Measurements from ENCODE around the gene PANX2.

Gene PANX2

DNA sequence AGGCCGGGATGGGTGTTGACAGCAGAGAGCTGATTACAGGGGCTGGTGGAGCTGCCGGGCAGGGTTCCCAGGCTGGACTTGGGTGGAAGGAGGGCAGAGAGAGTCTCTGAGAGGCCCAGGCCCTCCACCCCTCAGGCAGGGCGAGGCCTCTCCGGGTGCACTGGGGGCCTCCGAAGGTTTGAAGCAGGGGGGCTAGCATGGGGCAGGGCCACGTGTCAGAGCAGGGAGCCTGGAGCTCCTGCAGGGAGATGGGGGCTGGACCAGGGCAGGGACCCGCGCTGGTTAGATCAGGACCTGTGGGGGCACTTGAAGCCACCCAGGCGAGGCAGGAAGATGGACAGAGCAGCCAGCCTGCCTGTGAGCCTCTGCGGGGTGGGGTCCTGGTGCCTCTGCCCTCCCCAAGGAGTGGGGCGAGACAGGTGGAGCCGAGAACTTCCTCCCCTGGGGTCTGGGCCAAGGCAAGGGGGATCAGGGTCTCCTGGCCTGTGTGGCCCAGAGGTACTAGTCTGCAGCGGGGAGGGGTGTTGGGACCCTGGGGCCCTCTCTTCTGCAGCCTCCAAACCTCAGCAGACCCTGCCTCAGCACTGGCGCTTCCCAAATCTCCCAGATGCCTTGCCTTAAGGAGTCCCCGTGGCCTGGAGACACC, 911 bp downstream of the PANX2 start:
- DNase-seq: no peak

DNA sequence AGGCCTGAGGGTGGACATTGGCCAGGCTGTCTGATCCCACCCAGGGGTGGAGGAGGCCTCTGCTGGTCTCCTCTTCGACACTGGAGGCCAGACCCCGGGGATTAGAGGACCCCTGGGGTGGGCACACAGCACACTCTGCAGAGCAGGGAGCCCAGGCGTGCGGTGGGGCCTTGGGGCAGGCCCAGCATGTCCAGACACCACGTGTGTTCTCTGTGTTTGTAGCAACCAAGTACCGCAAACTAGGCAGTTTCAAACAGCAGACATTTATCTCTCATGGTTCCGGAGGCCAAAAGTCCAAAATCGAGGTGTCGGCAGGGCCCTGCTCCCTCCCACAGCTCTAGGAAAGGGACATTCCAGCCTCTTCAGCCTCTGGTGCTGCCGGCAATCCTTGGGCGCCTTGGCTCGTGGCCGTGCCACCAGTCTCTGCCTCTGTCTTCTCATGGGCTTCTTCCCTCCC, 1.5 kb downstream of the PANX2 start:
- no peak for DNase-seq

DNA sequence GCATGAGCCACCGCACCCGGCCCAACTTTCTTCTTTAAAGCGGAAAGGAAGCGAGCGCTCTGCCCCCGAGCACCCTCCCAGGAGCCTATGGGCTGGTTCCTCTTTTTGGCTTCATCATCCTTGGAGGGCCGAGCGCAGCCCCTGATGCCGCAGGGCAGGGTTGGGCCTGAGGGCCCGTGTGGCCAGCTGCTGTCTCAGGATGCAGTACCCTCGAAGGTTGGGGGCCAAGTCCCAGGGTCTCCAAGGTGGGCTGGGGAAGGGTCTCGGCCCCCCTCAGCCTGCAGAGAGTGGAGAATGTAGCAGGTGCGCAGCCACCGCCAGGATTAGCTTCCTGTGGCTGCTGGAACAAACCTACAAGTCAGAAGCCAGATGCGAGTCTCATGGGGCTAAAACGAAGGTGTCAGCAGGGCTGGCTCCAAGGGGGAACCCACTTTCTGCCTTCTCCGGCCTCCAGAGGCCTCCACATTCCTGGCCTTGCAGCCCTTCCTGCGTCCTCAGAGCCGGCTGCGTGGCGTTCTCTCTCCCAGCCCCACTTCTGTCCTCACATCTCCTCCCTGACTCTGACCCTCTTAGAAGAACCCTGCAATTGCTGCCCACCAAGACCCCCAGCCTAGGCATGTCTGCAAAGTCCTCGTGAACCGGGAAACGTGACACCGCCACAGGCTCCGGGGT, 2.9 kb downstream of the PANX2 start:
- no peak for DNase-seq

DNA sequence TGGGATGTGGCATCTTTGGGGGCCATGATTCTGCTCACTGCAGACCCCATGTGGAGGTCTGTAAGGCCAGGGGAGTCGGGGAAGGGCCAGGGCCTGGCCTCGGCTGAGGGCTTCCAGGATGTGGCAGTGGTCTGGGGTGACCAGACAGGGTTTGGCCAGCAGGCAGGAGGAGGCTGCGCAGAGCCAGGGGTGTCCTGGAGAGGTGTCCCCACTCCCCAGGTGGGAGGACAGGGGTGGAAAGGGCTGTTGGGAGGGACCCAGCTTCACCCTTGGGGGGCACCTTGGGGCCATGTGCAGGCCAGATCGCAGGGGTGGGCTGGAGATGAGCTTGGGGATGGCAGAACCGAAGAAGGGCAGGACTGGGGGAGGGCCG, 3.4 kb downstream of the PANX2 start:
- no peak for DNase-seq

DNA sequence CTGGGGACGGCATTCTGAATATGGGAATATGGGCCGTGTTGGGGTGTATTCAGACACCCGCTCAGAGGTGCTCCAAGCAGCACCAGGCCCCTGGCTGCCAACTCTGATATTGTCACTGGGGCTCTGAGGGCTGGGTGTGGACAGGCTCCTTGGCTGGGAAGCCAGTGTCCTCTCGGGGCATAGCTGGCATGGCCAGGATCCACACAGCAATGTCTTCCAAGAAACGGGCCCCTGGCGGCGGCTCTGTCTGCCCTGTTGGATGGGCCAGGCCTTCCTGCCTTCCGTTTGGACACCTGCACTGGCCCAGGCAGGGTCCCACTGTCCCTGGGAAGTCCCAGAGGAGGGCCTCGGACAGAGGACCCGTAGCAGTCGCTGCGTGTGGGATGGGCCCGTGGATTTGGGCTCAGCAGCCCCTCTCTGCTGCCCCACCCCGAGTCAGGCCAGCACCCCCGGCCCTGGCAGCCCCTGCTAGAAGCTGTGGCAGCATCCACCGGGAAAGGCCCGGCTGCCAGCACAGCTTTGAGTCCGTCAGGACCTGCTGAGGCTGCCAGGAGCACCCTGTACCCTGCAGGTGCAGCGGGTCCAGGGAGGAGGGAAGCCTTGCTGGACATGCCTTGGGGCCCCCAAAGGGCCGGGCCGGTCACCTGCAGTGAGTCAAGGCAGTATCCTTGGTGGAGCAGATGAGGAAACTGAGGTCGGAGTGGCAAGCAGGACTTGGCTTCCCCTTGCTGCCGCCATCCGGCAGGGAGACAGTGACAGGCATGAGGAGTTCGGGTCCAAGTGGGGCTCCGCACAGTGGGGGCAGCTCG, 4.1 kb downstream of the PANX2 start:
- no peak for DNase-seq

DNA sequence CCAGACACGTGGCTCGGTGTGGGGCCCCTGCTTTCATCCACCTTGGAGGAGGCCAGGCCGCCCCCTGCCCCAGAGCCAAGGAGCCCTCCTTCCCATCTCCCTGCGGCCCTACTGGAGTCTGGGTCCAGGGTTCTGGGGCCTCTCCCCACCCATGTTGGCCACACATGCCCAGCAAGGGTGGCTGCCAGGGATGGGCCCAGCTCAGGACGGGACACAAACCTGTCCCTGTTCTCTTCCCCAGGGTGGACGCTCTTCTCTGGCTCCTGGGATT, 4.6 kb downstream of the PANX2 start:
- DNase-seq: no peak

DNA sequence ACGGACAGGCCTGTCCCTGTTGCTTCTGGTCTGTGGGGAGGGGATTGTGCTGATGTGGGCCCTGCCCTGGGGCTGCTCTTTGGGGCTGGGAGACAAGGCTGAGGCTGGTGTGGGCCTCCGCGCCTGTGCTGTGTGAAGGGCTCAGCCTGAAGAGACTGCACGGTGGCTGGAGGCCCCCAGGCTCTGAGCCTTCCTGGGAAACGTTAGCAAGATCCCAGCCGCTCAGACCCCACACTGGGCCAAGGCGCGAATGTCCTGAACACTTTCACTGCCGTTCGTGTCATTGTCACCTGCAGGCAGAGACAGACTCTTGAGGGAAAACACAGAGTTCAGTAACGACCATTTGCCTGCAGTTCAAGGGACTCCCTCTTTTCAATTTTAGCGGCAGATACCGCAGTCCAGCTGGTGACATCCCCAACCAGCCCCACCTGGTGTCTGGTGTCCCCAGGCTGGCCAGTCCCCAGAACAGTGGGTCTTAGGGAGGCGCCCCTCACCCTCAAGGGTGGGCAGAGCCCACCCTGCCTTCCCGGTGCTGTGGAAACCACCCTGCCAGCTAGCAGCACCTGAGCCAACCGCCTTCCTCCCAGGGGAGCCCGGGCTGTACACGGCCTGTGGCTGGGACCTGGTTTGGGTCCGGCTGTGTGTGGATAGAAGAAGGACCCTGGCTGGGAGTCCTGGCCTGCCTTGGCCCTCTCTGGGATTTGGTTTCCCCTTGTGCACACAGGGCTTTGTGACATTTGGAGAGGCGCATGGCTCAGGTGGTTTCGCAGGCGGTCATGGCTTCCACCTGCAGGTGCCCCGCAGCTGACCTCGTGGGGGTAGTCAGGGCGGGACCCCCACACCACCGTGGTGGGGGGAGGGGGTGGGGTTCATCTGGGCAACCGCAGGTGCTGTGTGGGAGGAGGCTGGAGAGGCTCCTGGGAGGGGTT, 5.7 kb downstream of the PANX2 start:
- DNase-seq: no peak

DNA sequence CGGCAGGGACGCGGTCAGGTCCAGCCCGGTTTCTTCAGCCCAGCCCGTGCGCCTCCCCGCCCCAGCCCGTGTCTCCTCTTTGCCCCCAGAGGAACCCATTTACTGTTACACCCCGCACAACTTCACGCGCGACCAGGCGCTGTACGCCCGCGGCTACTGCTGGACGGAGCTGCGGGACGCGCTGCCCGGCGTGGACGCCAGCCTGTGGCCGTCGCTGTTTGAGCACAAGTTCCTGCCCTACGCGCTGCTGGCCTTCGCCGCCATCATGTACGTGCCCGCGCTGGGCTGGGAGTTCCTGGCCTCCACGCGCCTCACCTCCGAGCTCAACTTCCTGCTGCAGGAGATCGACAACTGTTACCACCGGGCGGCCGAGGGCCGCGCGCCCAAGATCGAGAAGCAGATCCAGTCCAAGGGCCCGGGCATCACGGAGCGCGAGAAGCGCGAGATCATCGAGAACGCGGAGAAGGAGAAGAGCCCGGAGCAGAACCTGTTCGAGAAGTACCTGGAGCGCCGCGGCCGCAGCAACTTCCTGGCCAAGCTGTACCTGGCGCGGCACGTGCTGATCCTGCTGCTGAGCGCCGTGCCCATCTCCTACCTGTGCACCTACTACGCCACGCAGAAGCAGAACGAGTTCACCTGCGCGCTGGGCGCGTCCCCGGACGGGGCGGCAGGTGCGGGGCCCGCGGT, 6.5 kb downstream of the PANX2 start:
- DNase-seq: no peak

DNA sequence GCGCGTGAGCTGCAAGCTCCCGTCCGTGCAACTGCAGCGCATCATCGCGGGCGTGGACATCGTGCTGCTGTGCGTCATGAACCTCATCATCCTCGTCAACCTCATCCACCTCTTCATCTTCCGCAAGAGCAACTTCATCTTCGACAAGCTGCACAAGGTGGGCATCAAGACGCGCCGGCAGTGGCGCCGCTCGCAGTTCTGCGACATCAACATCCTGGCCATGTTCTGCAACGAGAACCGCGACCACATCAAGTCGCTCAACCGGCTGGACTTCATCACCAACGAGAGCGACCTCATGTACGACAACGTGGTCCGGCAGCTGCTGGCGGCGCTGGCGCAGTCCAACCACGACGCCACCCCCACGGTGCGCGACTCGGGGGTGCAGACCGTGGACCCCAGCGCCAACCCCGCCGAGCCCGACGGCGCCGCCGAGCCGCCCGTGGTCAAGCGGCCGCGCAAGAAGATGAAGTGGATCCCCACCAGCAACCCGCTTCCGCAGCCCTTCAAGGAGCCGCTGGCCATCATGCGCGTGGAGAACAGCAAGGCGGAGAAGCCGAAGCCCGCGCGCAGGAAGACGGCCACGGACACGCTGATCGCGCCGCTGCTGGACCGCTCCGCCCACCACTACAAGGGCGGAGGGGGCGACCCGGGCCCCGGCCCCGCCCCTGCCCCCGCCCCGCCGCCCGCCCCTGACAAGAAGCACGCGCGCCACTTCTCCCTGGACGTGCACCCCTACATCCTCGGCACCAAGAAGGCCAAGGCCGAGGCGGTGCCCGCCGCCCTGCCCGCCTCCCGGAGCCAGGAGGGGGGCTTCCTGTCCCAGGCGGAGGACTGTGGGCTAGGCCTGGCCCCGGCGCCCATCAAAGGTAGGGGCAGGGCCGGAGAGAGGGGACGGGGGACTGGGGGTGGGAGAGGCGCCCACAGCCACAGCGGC, 7.3 kb downstream of the PANX2 start:
- DNase-seq: no peak

DNA sequence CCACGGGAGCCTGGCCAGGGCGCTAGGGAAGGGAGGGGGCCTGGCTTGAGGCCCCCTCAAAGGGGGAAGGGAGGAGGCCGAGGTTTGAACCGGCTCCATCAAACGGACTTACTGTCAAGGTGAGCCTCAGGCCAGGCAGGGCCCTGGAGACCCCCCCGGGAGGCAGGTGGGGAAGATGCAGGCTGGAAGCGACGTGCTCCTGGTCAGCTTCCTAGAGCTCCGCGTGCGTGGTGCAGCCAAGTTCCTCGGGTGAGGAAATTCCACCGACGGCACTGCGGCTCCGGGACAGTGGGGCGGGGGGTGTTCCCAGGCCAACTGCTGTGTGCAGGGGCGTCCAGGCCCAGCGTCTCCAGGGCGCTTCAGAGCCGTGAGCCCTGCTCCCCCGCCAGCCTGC, 7.9 kb downstream of the PANX2 start:
- no peak for DNase-seq

DNA sequence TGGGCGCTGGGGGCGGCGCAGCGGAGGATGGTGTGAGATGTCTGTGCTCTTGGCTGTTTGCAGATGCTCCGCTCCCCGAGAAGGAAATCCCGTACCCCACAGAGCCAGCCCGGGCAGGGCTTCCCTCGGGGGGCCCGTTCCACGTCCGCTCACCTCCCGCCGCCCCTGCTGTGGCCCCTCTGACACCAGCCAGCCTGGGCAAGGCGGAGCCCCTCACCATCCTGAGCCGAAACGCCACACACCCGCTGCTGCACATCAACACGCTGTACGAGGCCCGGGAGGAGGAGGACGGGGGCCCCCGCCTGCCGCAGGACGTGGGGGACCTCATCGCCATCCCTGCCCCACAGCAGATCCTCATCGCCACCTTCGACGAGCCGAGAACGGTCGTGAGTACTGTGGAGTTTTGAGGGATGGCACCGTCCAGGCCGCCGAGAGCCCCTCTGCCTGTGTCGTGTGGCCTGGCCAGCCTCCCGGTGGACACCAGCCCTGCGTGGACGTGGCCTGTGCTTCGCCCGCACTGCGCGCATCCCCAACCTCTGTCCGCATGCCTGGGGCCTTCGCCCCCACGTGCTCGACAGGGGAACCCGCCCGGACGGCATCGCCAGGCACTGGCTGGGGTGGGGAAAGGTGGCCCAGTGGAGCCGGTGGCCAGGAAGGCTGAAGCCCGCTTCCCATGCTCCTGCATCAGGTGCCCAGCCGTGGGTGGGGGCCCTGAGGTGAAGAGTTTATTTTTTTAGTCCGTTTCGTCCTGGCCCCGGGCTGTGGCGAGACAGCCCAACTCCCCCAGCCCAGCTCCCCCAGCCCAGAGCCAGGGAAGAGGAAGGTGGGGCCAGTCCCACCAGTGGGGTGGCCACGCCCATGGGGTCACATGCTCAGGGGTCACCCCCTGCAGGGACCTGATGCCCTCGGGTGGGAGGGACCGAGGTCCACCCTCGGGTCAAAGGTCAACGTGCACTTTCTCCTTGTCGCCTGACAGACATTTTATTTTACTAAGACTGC, 8.6 kb downstream of the PANX2 start:
- DNase-seq: no peak

DNA sequence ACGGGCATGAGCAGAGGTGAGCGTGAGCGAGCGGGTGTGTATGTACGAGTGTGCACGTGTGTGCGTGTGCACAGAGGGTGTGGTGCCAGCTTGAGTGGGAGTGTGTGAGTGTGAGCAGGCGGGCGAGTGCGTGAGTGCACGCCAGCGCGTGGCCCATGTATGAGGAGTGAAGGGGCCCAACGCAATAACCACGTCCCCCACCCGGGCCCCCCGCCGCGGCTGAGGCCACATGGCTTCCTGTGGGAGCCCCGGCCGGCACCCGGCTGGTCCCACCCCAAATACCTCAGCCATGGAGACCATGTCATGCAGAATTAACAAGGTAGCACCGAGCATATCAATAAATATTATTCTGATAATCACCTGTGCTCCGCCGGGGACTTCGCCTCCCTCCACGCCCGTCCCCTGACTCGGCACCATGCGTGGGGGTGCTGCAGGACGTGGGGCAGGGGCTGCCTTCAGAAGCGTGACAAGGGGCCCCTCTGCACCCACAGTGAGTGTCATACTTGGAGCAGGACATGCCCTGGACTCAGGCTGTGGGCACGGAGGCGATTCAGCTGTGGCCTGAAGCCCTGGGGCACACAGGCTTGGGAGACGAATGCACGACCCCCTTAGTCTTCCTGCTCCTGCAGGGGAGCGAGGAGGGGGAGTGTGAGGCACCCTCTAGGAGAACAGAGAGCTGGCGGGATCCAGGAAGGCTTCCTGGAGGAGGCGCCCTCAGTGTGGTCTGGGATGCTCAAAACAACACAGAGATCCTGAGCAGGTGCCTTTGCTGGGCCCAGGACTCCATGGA, 9.6 kb downstream of the PANX2 start:
- no peak for DNase-seq

DNA sequence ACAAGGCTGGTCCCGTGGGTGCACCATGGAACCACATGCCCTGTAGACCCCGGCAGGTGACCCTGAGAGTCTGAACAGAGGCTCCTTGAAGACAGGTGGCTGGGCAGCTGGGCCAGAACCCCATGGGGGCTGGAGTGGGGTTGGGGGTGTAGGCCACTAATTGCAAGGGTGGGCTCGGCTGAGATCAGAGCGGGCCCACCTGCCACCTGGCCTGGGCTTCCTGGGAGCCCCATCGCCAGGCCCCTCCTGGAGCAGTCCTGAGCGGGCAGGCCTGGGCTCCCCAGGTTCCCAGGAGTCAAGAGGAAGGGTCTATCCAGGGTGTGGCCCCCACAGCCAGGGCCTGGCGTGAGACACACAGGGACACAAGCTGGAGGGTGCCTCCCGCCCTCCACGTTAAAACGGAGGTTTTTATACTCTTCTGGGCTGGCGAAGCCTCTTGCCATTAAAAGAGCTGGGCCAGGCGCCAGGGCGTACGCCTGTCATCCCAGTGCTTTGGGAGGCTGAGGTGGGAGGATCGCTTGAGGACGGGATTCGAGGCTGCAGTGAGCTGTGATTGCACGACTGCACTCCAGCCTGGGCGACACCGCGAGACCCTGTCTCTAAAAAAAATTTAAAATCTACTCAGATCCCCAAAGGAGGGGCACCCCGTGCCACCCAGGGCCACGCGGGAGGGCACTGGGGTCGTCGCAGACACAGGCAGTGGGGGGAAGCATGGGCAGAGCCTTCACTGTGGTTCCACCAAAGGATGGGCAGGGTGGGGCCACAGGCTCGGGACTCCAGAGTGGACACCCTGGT, 10.4 kb downstream of the PANX2 start:
- no peak for DNase-seq

DNA sequence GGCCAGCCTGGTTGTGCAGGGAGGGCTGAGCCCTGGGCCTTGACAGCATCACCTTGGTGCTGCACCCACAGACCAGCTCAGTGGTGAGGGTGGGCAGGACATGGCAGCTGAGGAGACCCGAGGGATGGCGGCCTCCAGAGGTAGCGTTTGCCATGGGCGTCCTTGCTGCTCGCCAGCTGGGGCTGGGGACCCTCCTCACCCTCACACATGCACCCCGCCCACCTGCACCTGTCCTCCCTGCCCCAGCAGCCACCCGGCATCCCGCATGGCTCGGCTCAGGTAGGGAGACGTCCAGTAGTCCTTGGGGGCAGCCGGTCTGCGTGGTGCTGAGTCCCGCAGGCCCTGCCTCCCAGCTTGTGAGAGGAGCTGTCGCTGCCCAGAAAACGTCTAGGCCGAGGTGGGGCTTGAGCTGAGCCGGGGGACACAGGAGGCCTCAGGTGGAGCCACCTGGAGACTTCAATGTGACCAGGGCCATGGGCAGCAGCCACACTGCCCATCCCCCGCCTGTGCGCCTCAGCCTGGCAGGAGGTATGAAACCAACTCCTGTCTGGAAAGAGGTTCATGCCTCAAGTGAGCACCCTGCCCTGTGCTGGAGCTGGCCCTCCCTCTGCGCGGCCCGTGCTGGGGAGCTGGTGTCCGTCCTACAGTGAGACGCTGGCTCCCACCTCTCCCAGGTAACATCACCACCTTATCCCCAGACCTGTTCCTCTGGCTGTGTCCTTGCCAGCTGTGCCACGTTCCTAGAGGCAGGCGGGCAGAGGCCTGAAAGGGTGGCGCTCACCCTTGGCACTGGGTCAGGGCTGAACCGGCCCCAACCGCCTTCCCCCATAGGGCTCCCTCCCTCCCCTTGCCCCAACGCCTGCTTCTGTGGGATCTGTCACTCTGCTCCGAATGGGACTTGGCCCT, 11.9 kb downstream of the PANX2 start:
- no peak for DNase-seq

DNA sequence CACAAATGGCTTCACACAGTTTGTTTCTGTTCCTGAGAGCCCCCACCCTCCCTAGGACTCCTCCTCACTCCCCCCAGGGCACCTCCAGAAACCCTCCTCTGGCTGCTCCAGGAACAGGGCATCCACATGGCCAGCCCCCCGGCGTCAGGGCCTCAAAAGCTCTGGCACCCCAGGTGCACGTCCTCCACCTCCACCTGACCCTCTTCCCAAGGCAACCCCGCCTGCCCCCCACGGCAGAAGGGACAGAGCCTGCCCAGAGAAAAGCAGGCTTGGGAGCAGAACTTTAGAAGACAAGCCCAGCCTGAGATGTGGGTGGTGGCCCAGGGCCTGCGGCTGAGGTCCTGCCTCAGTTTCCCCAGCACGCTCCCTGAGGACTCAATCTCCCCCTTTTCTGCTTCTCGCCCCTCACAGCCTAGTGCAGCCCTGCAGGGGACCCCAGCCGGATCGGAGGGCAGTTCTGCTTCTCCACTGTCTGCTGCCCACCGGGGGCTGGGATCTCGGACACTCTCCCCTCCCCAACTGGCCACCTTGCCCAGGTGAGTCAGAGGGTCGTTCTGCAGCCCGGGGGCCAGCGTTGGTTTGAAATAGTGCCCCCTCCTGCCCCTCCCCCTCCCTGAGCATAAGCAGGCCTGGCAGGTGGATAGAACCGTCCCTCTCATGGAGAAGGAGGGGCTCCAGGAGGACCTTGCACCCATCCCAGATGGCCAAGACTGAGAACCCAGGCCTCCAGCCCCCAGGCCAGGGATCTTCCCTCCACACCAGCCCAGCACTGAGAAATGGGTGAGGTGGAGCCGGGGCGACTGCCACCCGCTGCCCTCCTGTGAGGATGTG, 12.8 kb downstream of the PANX2 start:
- DNase-seq: no peak
